Measurements from ENCODE around the gene DIO2.

DNA sequence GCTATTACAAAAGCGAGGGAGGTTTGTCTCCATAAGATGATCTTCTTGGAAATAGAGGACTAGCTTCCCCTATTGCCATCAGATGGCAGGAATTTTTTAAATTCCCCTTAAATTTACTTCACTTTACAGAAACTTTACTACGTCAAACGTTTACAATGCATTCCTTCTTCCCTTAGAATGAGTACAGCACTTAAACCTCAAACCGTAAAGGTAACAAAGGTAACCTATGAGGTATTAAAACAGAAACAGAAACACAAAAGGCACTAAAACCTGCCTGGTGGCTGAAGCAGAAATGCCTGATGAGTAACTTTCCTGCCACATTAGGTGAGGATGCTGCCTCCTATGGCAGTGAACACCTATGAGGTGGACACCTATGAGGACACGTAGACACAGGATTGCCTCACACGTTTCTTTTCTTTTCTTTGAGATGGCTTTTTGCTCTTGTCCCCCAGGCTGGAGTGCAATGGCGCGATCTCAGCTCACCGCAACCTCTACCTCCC is 25.0 kb downstream of the DIO2 start:
- no peak for TF ChIP-seq POLR2A (IDR thresholded peaks at IDR 0.05)
- TF ChIP-seq, protein P1, sequence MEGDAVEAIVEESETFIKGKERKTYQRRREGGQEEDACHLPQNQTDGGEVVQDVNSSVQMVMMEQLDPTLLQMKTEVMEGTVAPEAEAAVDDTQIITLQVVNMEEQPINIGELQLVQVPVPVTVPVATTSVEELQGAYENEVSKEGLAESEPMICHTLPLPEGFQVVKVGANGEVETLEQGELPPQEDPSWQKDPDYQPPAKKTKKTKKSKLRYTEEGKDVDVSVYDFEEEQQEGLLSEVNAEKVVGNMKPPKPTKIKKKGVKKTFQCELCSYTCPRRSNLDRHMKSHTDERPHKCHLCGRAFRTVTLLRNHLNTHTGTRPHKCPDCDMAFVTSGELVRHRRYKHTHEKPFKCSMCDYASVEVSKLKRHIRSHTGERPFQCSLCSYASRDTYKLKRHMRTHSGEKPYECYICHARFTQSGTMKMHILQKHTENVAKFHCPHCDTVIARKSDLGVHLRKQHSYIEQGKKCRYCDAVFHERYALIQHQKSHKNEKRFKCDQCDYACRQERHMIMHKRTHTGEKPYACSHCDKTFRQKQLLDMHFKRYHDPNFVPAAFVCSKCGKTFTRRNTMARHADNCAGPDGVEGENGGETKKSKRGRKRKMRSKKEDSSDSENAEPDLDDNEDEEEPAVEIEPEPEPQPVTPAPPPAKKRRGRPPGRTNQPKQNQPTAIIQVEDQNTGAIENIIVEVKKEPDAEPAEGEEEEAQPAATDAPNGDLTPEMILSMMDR (IDR thresholded peaks at IDR 0.05), result no peak
